ENCODE measurements around the gene SRMS.

- TF ChIP-seq POLR2A (IDR thresholded peaks at IDR 0.05) (no peak), CTCF (IDR thresholded peaks at IDR 0.05) (no peak), POLR2AphosphoS5 (IDR thresholded peaks at IDR 0.05) (no peak)
Observed at GRCh38 chr20:63509088-63509564, 38.4 kb downstream of the SRMS start.
